OCI-LY1 (cell line): Measurements from ENCODE around the gene ILRUN.
"Not testable (repeated sequence)": the region's sequence is repeated elsewhere in the genome, so short reads cannot be mapped to it uniquely, and the experiment has no call there.

ENCODE experiments used
- CTCF ChIP-seq: fragments of 200-600 bp; sonication (generic), shearing (Covaris generic); IDR thresholded peaks from 2 replicates; pipeline ENCODE4 v1.5.1; 2017; ENCODE audit warnings: mild to moderate bottlenecking, antibody characterized with exemption, low read length, moderate library complexity, mixed read lengths
- EZH2 ChIP-seq: fragments of 200-600 bp; sonication (generic), shearing (Covaris generic); IDR thresholded peaks from 2 replicates; pipeline ENCODE4 v1.8.0; 2017; ENCODE audit warnings: borderline replicate concordance, mixed run types, mild to moderate bottlenecking, antibody characterized with exemption, low read length, moderate library complexity, mixed read lengths

DNA sequence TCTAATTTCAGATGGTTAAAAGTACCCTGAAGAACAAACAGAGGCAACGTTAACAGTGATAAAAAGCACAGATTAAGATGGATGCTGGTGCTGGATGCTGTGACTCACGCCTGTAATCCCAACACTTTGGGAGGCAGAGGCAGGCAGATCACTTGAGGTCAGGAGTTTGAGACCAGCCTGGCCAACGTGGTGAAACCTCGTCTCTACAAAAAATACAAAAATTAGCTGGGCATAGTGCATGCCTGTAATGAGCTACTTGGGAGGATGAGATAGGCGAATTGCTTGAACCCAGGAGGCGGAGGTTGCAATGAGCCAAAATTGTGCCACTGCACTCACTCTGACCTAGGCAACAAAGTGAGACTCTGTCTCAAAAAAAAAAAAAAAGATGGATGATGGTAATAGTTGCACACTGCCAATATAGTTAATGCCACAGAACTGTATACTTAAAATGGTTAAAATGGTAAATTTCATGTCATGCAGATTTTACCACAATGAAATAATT lies 38.5 kb downstream of the ILRUN start:
- TF ChIP-seq CTCF, EZH2: not testable (repeated sequence)
